ENCODE data around the gene ANGPTL2.

The ANGPTL2 gene

GRCh38 chr9:127050152-127050551 lies 72.3 kb downstream of the ANGPTL2 start:
- no peaks in the 10 kb centered on the region for H3F3A ChIP-seq (ENCODE audit: insufficient read depth, low read length)
- H2AFZ ChIP-seq (ENCODE audit: low read length): no peak overlapping the region
- no peaks in the 10 kb centered on the region for H3K9me3 ChIP-seq (ENCODE audit: low read length)
- H3K27me3 ChIP-seq (ENCODE audit: insufficient read depth, low read length): no peaks in the 10 kb centered on the region
- no peak overlapping the region for H3K27ac ChIP-seq (ENCODE audit: low read depth, low read length, poor library complexity, severe bottlenecking)
- H3K36me3 ChIP-seq (ENCODE audit: insufficient read depth, low read length): no peaks in the 10 kb centered on the region
- TF ChIP-seq, protein P1, sequence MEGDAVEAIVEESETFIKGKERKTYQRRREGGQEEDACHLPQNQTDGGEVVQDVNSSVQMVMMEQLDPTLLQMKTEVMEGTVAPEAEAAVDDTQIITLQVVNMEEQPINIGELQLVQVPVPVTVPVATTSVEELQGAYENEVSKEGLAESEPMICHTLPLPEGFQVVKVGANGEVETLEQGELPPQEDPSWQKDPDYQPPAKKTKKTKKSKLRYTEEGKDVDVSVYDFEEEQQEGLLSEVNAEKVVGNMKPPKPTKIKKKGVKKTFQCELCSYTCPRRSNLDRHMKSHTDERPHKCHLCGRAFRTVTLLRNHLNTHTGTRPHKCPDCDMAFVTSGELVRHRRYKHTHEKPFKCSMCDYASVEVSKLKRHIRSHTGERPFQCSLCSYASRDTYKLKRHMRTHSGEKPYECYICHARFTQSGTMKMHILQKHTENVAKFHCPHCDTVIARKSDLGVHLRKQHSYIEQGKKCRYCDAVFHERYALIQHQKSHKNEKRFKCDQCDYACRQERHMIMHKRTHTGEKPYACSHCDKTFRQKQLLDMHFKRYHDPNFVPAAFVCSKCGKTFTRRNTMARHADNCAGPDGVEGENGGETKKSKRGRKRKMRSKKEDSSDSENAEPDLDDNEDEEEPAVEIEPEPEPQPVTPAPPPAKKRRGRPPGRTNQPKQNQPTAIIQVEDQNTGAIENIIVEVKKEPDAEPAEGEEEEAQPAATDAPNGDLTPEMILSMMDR (IDR thresholded peaks at IDR 0.05; ENCODE audit: low read length): no peak
- no peak for TF ChIP-seq EZH2 (IDR thresholded peaks at IDR 0.05; ENCODE audit: borderline replicate concordance, low read length)
- no peak overlapping the region for H3K4me3 ChIP-seq (ENCODE audit: low read depth, low read length, poor library complexity, severe bottlenecking)
- H3K9me2 ChIP-seq (ENCODE audit: low read depth, low read length): no peaks in the 10 kb centered on the region
- no peaks in the 10 kb centered on the region for H4K20me1 ChIP-seq (ENCODE audit: insufficient read depth, low read length)
- H3K4me2 ChIP-seq (ENCODE audit: low read length): no peak overlapping the region
- no peaks in the 10 kb centered on the region for H3K79me2 ChIP-seq (ENCODE audit: insufficient read depth, low read length)
- no peak overlapping the region for H3K9ac ChIP-seq (ENCODE audit: low read length)
- no peaks in the 10 kb centered on the region for H3K4me1 ChIP-seq (ENCODE audit: insufficient read depth, low read length, severe bottlenecking)

- Histone ChIP-seq H3K4me2 (ENCODE audit: low read length) (no peak overlapping the region), H3K4me3 (ENCODE audit: low read depth, low read length, poor library complexity, severe bottlenecking) (no peak overlapping the region), H2AFZ (ENCODE audit: low read length) (no peak overlapping the region), H3K4me1 (ENCODE audit: insufficient read depth, low read length, severe bottlenecking) (no peaks in the 10 kb centered on the region), H3K36me3 (ENCODE audit: insufficient read depth, low read length) (no peaks in the 10 kb centered on the region), H3K9me3 (ENCODE audit: low read length) (no peaks in the 10 kb centered on the region), H3K27me3 (ENCODE audit: insufficient read depth, low read length) (no peaks in the 10 kb centered on the region), H4K20me1 (ENCODE audit: insufficient read depth, low read length) (no peaks in the 10 kb centered on the region), H3K9ac (ENCODE audit: low read length) (no peak overlapping the region), H3F3A (ENCODE audit: insufficient read depth, low read length) (no peaks in the 10 kb centered on the region), H3K27ac (ENCODE audit: low read depth, low read length, poor library complexity, severe bottlenecking) (no peak overlapping the region), H3K9me2 (ENCODE audit: low read depth, low read length) (no peaks in the 10 kb centered on the region), H3K79me2 (ENCODE audit: insufficient read depth, low read length) (no peaks in the 10 kb centered on the region)
- TF ChIP-seq EZH2 (IDR thresholded peaks at IDR 0.05; ENCODE audit: borderline replicate concordance, low read length): no peak
- TF ChIP-seq, protein P1 (IDR thresholded peaks at IDR 0.05; ENCODE audit: low read length): no peak
These were observed 72.9 kb downstream of the ANGPTL2 start for GRCh38 chr9:127049581-127049980.

DNA sequence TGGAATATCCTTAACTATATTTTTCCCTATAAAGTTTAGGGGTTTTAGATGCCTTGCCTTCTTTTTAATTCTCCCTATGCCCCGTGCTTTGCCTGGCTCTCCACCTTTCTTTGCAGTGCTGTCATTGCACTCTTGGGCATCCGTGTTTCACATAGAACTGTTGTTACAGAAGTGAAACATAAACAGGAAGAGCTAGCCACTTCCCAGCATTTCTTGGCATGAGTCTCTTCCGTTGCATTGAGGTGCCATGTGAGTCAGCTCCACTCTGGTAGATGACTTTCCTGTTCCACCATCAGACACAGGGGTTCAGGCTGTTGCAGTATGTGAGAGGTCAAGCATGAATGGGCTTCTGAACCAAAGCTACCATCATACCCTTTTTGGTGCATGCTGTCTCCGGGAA lies 73.4 kb downstream of the ANGPTL2 start:
- Histone ChIP-seq H4K20me1 (ENCODE audit: insufficient read depth, low read length) (no peaks in the 10 kb centered on the region), H3K27ac (ENCODE audit: low read depth, low read length, poor library complexity, severe bottlenecking) (no peak overlapping the region), H3K4me2 (ENCODE audit: low read length) (no peak overlapping the region), H2AFZ (ENCODE audit: low read length) (no peak overlapping the region), H3K9me2 (ENCODE audit: low read depth, low read length) (no peaks in the 10 kb centered on the region), H3K79me2 (ENCODE audit: insufficient read depth, low read length) (no peaks in the 10 kb centered on the region), H3K4me1 (ENCODE audit: insufficient read depth, low read length, severe bottlenecking) (no peaks in the 10 kb centered on the region), H3K9ac (ENCODE audit: low read length) (no peak overlapping the region), H3K36me3 (ENCODE audit: insufficient read depth, low read length) (no peaks in the 10 kb centered on the region), H3K4me3 (ENCODE audit: low read depth, low read length, poor library complexity, severe bottlenecking) (no peak overlapping the region), H3K27me3 (ENCODE audit: insufficient read depth, low read length) (no peaks in the 10 kb centered on the region), H3K9me3 (ENCODE audit: low read length) (no peaks in the 10 kb centered on the region), H3F3A (ENCODE audit: insufficient read depth, low read length) (no peaks in the 10 kb centered on the region)
- TF ChIP-seq, protein P1 (IDR thresholded peaks at IDR 0.05; ENCODE audit: low read length): no peak
- TF ChIP-seq EZH2 (IDR thresholded peaks at IDR 0.05; ENCODE audit: borderline replicate concordance, low read length): no peak
